Measurements from ENCODE around the gene AGXT.

AGXT gene

DNA sequence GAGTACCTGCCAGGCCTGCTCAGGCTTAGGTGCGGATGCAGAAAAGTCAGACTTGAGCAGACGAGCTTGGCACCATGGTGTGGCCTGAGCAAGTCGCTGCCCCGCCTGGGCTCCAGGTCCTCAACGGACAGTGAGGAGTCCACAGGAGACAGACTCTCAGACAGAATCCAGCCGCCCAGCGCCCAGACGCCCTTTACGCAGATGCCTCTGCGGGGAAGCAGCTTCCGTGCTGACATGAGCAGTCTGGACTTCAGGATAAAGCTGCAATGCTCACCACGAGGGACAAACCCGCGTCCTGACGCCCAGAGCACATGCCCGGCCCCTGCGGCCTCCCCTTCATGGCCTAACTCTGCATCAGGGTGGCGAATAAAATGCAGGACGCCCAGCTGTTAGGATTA lies 30.8 kb downstream of the AGXT start:
- DNase-seq (ENCODE audit: low spot score) = no peak

DNA sequence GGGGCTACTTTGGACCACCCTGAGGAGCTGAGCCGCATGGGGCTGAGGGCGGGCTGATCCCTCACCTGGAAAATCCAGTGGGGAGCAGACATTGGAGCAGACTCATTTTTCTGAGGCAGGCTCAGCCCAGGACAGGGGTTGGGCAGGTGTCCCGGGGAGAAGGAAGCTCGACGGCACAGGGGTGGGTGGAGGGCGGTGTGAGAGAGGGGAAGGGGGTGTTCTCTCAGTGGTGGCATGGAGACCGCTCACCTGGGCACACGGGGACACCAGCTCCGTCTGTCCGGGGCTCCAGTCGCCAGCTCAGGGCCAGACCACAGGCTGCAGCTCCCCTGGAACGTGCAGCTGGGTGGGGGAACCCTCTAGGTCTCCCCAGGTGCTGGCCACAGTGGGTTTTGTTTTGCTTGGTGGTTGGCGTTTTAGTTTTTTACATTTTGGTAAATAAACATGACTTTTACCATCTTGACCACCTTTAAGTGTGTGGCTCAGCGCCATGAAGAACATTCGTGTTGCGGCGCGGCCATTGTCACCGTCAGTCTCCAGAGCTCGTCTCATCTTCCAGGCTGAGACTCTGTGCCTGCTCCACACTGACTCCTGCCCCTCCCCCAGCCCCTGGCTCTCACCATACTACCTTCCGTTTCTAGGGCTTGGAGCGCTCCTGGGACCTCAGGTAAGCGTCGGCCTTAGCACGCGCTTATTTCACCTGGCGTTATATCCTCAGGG lies 31.7 kb downstream of the AGXT start:
- no peak for DNase-seq (ENCODE audit: low spot score)

DNA sequence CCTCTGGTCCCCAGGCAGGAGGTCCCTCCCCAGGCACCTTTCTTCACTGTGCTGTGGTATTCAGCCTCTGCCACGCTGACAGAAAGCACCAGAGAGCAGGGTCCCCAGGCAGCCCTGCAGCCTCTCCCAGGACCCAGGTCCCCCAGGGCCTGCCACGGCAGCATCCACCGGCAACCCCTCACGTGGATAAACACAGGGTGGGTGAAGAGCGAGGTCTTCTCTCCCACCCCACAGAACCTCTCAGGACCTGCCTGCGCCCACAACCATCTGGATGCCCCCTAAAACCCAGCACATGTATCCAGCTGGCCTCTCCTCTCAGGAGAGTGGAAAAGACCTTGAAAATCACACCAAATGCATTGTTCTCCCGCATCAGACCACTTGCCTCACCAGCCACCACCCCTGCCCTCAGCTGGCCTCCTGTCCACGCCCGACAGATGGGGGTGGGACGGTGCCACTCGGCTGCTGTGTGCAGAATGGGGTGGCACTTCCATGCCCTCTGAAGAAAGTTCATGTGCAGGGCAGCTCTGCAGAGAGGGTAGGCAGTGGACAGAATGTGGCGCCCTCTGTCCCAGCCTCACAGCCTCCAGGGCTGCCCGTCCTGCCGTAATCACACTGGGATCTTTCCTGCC lies 33.5 kb downstream of the AGXT start:
- DNase-seq (ENCODE audit: low spot score) = no peak

DNA sequence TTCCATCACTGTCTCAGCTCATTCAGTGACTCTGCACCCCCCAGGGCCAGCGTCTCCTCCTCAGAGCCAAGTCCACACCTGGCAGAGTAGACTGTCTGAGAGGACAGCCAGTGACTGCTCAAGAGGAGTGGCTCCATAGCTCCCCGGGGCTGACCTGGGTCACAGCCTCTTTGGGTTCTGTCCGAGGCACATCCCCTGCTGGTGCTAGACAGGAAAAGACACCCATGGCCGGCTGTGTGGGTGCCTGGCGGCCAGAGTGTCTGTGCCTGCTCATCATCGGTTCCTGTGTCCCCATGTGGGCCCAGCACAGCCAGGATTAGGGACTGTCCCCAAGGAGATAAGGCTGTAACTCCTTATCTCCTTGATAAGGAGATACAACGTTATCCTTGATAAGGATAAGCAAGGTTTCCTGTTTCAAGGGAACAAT lies 34.0 kb downstream of the AGXT start:
- no peak for DNase-seq (ENCODE audit: low spot score)

DNA sequence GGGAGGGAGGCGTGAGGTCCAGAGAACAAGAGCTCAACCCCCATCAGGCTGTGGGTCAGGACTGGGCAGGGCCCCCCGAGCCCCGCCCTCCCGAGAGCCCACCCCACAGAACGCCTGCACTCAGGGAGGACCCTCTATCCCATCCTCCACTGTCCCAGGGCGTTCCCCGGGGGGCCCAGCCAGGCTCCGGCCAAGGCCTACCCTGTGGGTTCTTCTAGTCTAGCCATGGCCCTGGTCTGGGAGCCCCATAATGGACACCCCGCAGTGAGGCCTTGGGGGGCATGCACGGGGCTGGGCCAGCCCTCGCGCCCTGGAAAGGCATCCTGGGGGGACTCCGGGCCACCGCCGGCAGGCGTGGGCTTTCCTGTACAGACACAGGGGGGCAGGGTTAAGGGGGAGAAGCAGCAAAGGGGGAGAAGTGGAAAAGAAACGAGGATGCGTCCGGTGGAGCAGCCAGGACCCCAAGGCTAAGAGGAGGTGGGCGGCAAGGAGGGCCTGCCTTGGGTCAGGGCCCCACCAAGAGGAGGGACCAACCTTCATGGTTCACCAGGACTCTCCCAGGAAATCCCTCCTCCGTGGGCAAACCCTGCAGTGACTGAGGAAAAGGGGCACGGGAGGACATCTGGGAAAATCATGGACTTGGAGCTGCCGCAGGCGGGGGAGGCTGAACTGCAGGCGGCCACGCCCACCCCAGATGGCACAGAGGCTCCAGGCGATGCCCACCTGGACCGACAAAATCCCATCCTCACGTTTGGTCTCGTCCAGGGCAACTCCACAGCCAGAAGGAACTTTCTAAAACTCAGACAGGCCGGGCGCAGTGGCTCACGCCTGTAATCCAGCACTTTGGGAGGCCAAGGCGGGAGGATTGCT lies 34.8 kb downstream of the AGXT start:
- no peak for DNase-seq (ENCODE audit: low spot score)

DNA sequence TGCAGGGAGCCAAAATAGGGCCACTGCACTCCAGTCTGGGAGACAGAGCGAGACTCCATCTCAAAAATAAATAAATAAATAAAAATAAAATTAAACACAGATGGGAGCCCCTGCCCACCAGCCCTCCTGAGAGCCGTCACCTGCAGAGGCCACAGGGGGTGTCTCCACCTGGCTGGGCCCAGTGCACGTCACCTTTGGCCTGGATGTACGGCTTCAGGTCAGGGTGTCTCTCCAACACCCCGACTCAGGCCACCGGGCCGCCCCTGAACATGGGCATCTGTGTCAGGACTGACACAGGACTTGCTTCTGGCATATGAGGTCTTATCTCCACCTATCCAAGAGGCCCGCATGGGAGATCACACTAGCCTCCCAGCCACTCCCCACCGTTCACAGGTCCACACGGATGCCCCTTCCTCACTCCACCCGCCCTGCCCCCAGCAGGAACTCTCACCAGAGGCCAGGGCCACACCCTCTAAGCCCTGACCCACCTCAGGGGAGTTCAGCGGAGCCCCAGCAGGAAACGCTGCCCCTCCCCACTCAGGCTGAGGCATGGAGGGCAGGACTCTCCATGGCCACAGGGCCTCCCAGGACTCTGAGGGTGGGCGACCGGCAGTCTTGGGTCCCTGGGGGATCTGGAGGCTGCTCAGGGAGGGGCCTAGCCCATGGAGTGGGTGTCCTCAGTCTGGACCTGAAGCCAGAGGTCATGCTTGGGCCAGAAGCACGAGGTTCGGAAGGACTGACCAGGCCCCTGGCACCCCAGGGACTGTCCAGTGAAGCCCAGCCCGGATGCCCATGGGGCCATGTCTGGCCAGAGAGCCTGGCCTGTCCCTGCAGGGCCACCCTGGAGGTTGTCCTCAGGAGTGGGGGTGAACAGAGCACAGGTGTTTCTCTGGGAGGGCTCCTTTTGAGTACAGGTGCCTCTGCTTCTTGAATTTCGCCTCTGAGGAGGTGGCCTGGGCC lies 35.9 kb downstream of the AGXT start:
- no peak for DNase-seq (ENCODE audit: low spot score)

DNA sequence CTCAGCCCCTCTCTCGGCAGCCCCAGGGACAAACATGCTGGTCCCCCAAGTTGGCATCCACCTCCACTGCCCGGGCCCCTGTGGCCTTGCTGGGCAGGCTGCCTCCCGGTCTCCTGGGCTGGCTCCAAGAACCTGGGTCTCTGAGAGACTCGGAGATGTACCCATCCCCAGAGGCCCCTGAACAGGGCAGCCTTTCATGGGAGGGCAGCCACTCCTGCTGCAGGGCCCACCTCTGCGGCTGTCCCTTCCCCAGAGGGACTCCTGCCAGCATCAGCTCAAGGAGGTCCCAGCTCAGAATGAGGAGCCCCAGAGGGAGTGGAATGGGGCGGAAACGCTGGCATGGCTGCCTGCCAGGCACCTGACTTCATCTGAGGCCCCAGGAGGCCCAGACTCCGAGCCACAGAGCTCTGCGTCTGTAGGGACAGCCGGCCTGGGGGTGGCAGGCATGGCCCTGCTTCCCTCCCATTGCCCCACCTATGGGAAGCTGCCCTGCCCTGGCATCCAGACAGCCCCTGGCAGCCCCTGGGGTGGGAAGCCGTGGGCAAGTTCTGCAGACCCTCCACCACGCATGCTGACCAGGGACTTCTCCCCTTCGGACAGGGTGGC lies 36.7 kb downstream of the AGXT start:
- DNase-seq (ENCODE audit: low spot score) = no peak

DNA sequence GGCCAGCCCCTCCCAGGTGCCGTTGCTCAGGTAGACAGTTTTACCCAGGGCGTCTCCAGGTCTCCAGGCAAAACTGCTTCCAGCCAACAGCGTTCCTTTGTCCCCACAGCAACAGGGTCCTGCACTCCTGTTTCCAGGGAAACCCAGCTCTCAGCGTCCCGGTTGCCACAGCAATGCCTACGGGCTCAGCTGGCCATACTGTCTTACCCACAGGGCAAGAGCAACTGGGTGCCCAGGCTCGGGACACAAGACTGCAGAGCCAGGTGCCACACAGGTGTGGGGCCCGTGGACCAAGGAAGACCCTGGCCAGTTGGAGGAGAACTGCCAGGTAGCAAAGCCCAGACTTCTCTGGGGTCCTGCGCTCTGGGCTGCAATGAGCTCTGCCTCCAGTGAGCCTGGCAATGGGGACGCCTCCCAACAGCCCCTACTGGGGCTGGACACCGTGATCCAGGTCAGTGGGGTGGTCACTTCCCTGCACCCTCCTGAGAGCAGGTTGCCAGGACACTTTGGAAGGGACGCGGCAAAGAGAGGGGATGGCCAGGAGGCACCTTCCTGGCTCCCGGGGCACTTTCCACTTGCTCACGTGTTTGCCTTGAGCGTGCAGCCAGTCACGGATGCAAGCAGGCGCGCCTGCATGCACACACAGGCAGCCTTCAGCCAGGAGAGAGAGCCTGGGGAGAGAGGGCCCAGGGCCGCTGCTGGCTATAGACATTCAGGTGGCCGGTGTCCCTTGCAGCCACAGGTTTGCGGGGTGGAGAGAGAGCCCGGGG lies 37.7 kb downstream of the AGXT start, which contains the start of gene CROCC2:
Gene CROCC2, plus strand, starts transcription at position 196 of the 770 bp plus-strand sequence. Its CDS starts 178 bp downstream, at position 374.
- no peak for DNase-seq (ENCODE audit: low spot score)

DNA sequence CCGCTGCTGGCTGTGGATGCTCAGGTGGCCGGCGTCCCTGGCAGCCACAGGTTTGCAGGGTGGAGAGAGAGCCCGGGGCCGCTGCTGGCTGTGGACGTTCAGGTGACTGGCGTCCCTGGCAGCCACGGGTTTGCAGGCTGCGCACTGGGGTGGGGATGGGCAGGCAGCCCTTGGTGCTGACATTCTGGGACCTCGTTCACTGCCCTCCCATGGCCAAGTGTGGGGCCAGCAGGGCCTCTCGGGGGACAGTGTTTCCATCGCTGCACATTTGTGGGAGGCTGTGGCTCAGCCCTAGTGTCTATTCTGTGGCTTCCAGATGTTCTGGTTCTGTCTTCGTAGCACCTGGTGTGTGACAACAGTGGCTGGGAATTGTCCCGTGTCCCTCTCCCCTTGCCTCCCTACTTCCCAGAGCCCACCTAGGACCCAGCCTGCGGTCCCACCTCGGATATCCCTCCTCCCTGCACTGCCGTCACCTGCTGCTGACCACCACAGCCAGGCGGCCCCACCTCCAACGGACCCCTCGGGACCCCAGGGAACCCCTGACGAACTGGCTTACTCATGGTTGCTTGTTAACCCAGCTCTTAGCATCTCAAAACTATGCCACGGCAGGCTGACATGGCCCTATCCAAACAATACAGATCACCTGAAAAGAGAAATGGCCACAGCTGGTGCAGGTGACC lies 38.4 kb downstream of the AGXT start:
- no peak for DNase-seq (ENCODE audit: low spot score)

DNA sequence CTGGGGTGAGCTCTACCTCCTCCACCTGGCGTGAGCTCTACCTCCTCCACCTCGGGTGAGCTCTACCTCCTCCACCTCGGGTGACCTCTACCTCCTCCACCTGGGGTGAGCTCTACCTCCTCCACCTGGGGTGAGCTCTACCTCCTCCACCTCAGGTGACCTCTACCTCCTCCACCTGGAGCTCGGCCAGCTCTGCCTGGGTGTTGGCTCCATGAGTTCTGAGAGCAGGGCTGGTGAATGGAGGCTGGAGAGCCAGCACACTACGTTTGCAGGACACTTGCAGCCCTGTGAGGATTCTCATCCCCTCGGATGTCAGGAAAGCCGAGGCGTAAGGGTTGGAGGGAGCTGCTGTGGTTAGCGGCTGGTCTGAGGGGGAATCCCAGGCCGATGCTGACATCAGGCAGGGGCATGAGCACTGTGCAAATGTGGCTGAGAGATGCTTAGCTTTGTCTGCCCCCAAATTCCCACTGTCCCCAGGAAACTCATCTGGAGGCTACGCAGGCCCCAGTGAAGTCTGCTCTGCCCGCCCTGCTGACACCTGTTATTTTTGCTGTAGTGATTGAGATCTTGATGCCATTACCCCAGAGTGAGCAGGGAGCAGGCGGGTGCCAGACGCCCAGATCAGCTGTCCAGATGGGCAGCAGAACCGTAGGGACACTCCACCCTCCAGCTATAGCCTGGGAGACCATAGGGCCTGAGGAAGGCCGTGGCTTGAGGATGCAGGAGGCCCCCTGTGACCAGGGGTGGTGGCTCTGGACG lies 40.8 kb downstream of the AGXT start:
- no peak for DNase-seq (ENCODE audit: low spot score)

DNA sequence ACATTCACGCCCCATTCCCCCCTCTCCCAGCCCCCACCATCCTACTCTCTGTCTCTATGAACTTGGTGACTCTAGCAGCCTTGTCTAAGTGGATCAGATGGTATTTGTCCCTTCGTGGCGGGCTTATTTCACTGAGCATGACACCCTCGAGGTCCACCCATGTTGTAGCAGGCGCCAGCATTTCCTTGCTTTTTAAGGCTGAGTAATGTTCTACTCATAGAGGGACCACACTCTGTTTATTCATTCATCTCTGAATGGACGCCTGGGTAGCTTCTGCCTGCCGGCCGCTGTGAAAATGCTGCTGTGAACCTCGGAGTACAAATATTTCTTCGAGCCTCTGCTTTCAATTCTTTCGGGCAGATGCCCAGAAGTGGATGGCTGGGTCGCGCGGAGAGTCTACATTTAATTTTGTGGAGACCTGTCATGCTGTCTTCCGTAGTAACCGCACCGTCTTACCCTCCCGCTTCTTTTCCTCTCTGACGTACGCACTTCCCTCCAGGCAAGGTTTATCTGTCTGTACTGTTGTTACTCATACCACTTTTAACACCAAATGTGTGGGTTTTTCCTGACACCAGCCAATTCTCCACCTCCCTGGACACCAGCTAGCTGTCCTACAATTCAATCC lies 43.1 kb downstream of the AGXT start:
- DNase-seq (ENCODE audit: low spot score) = no peak

DNA sequence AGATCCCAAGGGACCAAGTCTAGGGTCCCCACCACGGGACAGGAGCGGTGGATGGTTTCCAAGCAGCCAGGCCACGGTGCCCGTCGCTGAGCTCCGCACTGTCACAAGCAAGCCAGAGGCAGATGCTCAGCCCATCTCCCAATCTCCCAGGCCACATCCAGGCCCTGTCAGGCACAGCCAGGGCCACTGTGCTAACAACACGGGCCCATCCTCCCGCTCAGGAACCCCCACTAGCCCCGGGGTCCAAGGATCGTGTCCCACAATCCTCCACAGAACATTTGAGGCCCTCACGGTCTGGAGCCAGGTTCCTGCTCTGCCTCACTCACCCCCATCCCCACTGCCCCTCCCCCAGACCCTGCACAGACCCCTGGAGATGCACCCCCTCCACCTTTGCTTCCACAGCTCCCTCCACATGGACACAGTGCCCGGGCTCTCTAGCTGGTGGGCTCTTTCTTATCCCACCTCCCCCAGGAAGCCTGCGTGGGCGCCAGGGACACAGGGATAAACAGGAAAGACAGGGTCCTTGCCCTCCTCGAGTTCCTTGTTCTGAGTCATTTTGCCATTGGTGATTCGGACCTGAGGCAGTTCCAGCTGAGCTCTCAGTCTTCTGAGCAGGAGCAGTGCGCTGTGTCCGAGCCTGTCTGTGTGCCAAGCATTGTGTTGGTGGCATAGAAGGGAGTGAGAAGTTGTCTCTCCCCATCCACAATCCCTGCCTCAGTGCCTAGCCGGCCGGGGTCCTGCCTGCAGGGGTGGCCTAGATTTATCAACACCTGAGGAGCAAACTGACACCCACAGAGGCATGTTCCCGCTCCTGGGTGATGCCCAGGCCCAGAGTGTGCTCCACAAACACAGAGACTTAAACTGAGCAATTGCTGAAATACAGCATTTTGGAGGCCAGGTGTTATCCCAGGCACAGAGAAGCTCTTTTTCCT lies 44.5 kb downstream of the AGXT start:
- DNase-seq (ENCODE audit: low spot score) = no peak

DNA sequence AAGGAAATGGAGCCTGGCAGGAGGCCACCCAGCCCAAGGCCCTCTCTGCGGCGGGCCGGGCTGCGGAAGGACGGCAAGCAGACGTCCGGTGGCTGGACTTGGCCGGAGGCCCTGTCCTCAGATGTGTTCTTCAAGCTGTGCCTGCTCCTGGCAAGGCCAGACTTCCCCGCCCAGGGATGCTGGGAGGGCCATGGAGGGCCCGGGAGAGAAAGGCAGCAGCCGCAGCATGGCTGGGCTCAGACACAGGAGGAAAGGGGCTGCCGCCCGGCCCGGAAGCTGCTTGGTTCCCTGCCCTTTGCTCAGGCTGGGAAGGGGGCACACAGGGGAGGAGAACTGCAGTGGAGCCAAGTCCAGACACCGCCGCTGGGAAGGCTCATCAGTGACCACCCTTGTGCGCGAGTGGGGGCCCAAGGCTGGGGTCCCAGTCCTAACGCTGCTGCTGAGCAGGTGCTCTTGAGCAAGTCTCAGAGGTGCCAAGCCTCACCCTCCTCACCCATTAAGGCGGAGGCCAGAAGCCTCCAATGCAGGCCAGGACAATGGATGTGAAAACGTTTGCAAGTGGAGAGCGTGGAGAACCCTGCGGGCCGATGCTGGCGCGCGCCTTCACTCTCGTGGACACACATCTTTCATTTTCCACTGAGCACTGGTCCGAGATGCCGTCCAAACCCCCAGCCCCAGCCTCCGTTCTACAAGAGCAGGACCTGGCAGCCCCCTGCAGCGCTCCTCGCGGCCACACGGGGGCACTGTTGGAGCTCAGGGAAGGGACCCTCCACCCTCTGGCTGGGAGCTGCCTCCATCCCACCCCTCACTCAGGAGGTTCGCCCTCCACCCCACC lies 45.4 kb downstream of the AGXT start:
- DNase-seq (ENCODE audit: low spot score) = peak; percentile 20

DNA sequence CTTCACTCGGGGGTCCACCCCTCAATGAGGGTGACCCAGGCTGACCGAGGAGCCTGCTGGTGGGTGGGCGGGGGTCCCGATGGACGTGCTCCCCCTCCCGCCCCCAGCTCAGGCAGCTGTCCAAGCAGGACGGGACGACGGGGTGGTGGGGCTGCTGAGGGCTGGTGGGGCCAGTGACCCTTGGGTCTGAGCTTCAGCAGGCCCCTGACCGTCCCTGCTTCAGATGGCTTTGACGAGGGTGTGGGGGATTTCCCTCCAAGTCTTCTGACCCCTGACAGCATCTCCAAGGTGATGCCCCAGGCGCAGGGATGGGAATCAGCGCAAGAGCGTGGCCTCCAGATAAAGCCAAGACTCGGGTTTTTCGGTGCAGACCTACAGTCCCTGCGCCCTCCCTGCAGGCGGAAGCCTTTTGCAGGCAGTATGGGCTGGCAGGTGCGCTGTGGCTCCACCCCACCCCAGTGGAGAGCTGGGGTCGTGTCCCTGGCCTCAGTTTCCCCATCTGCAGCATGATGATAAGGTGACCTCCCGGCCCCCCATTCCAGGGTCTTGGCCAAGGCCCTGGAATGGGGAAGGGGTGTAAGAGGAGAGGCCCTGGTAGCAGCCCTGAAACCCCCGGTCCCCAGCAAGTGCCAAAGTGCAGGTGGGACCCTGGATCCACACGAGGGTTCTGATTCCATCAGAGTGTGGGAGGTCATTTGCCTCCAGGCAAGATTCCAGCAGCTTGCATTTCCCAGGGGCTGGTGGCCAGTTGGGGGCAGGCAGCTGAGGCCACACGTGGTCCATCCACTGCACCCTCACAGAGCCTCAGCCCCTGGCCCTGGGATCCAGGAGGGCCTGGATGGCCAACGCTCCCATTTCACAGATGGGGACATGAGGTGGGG lies 46.3 kb downstream of the AGXT start:
- DNase-seq (ENCODE audit: low spot score) = no peak

DNA sequence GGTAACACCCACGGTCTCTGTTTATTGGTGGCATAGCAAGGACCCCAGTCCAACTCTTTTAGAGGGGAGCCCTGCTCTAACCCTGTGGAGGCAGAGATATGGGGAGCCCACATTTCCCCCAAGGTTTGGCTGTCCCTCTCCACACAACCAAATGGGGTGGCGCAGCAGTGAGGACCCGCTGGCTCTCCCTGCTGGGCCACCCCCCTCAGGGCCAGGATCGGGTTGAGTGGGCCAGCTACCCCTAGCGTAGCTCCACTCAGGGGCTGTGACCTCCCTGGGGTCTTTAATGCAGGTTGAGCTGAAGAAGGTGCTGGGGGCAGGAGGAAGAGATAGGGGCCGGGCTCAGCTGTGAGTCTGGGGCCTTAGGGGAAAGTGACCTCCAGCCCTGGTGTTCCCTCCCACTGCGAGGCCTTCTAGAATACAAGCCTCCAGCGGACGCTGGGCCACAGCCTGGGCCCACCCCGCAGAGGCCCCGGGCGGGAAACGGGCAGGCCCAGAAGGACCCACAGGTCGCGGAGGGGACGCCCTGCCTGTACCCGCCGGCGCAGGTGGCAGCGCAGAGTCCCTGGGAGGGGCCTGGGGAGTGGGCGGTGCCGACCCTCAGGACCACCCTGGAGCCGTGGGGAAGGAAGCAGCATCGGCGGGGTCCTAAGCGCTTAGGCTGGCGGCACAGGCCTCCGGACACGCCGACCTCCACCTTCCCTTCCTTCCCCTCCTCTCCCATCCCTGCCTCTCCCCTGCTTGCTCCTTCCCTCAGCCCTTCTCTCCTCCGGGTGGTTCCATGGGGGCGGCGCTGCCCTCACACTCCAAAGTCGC lies 47.1 kb downstream of the AGXT start:
- no peak for DNase-seq (ENCODE audit: low spot score)
